Activated naive CD4-positive, alpha-beta T cell (primary cell): ENCODE measurements around the gene MUC22.

Experiments
- DNase-seq, 4 experiments: peaks; one replicate each; lab custom pipeline; 2025; lab: John Stamatoyannopoulos, UW

Gene MUC22

DNA sequence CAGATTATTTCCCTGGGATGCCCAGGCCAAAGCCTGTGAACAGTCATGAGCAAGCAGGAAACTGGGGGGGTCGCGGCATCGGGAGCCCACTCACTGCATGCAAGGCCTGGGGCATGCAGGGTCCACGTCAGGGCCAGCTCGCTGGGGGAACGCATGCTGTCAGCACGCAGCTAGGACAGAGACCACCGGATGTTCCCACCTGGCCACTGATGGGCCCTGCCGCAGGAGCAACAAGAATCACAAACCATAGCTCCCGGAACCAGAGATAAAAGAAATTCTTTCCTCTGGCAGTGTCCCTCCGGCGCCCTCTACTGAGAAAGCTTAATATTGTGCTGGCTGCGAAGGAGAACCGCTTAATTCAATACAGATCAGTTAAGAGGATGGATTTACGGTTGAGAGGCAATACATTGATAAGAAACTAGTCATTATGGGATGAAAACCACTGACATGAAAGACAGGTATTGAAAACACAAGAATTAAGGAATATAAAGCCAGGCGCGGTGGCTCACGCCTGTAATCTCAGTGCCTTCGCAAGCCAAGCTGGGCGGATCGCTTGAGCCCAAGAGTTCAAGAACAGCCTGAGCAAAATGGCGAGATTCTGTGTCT is 69.5 kb downstream of the MUC22 start:
- peak in 3 of 4 experiments; percentile 24 to 48 (median 34) for DNase-seq

DNA sequence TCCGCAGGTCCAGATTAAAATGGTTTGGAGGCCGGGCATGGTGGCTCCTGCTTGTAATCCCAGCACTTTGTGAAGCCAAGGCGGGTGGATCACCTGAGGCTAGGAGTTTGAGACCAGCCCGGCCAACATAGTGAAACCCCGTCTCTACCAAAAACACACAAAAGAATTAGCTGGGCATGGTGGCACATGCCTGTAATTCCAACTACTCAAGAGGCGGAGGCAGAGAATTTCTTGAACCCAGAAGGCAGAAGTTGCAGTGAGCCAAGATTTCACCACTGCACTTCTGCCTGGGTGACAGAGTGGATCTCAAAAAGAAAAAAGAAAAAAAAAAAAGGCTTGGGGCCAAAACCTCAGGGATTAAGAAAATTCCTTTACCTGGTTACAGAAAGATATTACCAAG is 71.6 kb downstream of the MUC22 start:
- DNase-seq, result no peak

DNA sequence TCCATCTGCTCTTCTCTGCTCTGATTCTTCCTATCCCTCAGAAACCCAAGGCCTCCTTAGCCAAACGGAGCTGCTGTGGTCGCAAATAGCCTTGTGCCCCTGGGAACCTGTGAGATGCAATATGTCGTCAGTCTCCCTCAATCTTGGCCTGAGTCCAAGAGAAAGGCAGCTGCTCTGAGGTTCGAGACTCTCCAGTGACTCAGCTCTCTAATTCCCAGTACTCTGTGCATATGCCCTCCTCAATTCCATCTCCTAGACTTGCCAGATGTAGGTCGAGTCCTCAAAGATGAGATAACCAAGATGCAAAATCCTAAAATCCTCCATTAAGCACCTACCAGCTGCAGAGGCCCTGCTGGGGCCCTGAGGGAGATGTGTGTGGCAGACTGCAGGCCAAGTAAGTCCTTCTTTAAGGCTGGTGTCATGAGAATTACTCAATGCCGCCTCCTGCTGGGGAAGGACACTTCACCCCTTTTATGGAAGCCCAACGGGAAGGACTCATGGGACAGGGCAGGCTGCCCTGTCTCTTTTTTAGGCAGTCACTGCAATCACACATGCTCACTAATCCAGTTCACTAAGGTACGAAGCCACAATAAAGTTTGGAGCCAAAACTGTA is 73.6 kb downstream of the MUC22 start:
- DNase-seq, result peak in 1 of 4 experiments; percentile 6
